MCF 10A (cell line): Measurements from ENCODE around the gene ZDHHC4. TPM values are rescaled to one million over a fixed set of nuclear protein-coding genes. Genes with fewer than 3 reads are reported as not detected.

Experiments
- BruUV-seq: library from RNA; stranded (reverse); fragments of 400-500 nt; replicated peaks from 2 replicates; lab custom pipeline; 2021; lab: Mats Ljungman, UMichigan
- CTCF ChIA-PET: fragments of 300-600 bp; sonication (Branson Sonifier 250); formaldehyde crosslinking; extraction: SDS; loops from one replicate; lab custom pipeline; 2021; ENCODE audit warnings: antibody characterized with exemption, inconsistent platforms; lab: Yijun Ruan, JAX
- POLR2A ChIA-PET: fragments of 300-600, 350-650 bp; sonication (Branson Sonifier 250); formaldehyde crosslinking; extraction: SDS; loops from one replicate; lab custom pipeline; 2020; ENCODE audit warnings: antibody characterized with exemption, inconsistent platforms; lab: Yijun Ruan, JAX
- DNase-seq: peaks from one replicate; pipeline ENCODE4 v3.0.0-alpha.2; 2018; ENCODE audit not compliant: unreplicated experiment
- H3K27ac Mint-ChIP-seq: one replicate; pipeline ENCODE4 v1.8.0; 2022; ENCODE audit warnings: mild to moderate bottlenecking, low read depth, mixed read lengths; ENCODE audit not compliant: unreplicated experiment
- H3K27me3 Mint-ChIP-seq: one replicate; pipeline ENCODE4 v1.8.0; 2022; ENCODE audit warnings: mixed read lengths; ENCODE audit not compliant: insufficient read depth, unreplicated experiment
- H3K36me3 Mint-ChIP-seq: one replicate; pipeline ENCODE4 v1.8.0; 2022; ENCODE audit warnings: mild to moderate bottlenecking, moderate library complexity, mixed read lengths; ENCODE audit not compliant: insufficient read depth, unreplicated experiment
- H3K4me1 Mint-ChIP-seq: one replicate; pipeline ENCODE4 v1.8.0; 2022; ENCODE audit warnings: mixed read lengths; ENCODE audit not compliant: insufficient read depth, unreplicated experiment
- H3K4me3 Mint-ChIP-seq: one replicate; pipeline ENCODE4 v1.8.0; 2022; ENCODE audit warnings: mild to moderate bottlenecking, moderate library complexity, mixed read lengths; ENCODE audit not compliant: unreplicated experiment
- H3K9me3 Mint-ChIP-seq: one replicate; pipeline ENCODE4 v1.8.0; 2022; ENCODE audit warnings: mixed read lengths; ENCODE audit not compliant: unreplicated experiment
- CTCF ChIP-seq: fragments of 200-600 bp; IDR thresholded peaks from one replicate; pipeline ENCODE4 v1.8.0; 2022; ENCODE audit warnings: antibody characterized with exemption, mild to moderate bottlenecking; ENCODE audit not compliant: unreplicated experiment
- intact Hi-C: fragments of 100-400 bp; cut with micrococcal nuclease; formaldehyde crosslinking; loops from 2 replicates; pipeline ENCODE4 v1.14.1; 2022
- total RNA-seq: library from RNA; stranded (reverse); gene quantifications from 2 replicates; pipeline ENCODE4 v1.2.3, GENCODE V29; 2022

ZDHHC4 gene
- total RNA-seq, 1 experiment from 2014 or later, result 45.6 TPM

- ChIA-PET CTCF (interaction anchor here (0.9 kb wide), 1 partner anchor 32 kb away, joined by 3 read pairs; the partner anchor contains the start of gene INTS15), POLR2A (interaction anchor here (0.6 kb wide), 1 partner anchor 459 kb away, joined by 3 read pairs; no protein-coding TSS in a partner anchor)
- Mint-ChIP-seq H3K4me1 (no peaks in the 10 kb centered on the region), H3K9me3 (no peaks in the 10 kb centered on the region), H3K4me3 (no peak overlapping the region), H3K36me3 (no peaks in the 10 kb centered on the region), H3K27me3 (peaks cover 30% of the 10 kb centered on the region), H3K27ac (no peak overlapping the region)
- intact Hi-C loops, result no loop called here
- no peak for TF ChIP-seq CTCF
- no peak for DNase-seq
- no TSS peak for BruUV-seq
These were observed 45.0 kb downstream of the ZDHHC4 start for GRCh38 chr7:6622134-6622710.

GRCh38 chr7:6623589-6624245 lies 46.5 kb downstream of the ZDHHC4 start:
- no peaks in the 10 kb centered on the region for H3K9me3 Mint-ChIP-seq
- ChIA-PET POLR2A (no interaction called here), CTCF (no interaction called here)
- H3K4me1 Mint-ChIP-seq, result no peaks in the 10 kb centered on the region
- no peak overlapping the region for H3K27ac Mint-ChIP-seq
- DNase-seq, result no peak
- H3K4me3 Mint-ChIP-seq, result no peak overlapping the region
- no peaks in the 10 kb centered on the region for H3K36me3 Mint-ChIP-seq
- TF ChIP-seq CTCF, result no peak
- H3K27me3 Mint-ChIP-seq, result peaks cover 15% of the 10 kb centered on the region
- intact Hi-C loops, result no loop called here
- no TSS peak for BruUV-seq

GRCh38 chr7:6624246-6624611 lies 47.0 kb downstream of the ZDHHC4 start:
- peaks cover 10% of the 10 kb centered on the region for H3K27me3 Mint-ChIP-seq
- no peak for DNase-seq
- H3K27ac Mint-ChIP-seq, result no peak overlapping the region
- no peak for TF ChIP-seq CTCF
- no peaks in the 10 kb centered on the region for H3K9me3 Mint-ChIP-seq
- CTCF ChIA-PET, result no interaction called here
- intact Hi-C loops, result no loop called here
- BruUV-seq, result no TSS peak
- POLR2A ChIA-PET, result no interaction called here
- H3K4me3 Mint-ChIP-seq, result no peak overlapping the region
- no peaks in the 10 kb centered on the region for H3K36me3 Mint-ChIP-seq
- H3K4me1 Mint-ChIP-seq, result no peaks in the 10 kb centered on the region

- H3K27me3 Mint-ChIP-seq, result no peaks in the 10 kb centered on the region
- no peaks in the 10 kb centered on the region for H3K4me1 Mint-ChIP-seq
- ChIA-PET POLR2A (no interaction called here), CTCF (interaction anchor here (0.7 kb wide), 1 partner anchor 1003 kb away, joined by 6 read pairs; no protein-coding TSS in a partner anchor)
- intact Hi-C loops, result no loop called here
- no TSS peak for BruUV-seq
- no peak for TF ChIP-seq CTCF
- no peak overlapping the region for H3K27ac Mint-ChIP-seq
- H3K36me3 Mint-ChIP-seq, result peaks cover 5% of the 10 kb centered on the region
- H3K4me3 Mint-ChIP-seq, result no peak overlapping the region
- peak; percentile 47 for DNase-seq
- H3K9me3 Mint-ChIP-seq, result no peaks in the 10 kb centered on the region
These were observed 50.8 kb downstream of the ZDHHC4 start for GRCh38 chr7:6628045-6628444.
